ENCODE results near the gene PPDPF.

DNA sequence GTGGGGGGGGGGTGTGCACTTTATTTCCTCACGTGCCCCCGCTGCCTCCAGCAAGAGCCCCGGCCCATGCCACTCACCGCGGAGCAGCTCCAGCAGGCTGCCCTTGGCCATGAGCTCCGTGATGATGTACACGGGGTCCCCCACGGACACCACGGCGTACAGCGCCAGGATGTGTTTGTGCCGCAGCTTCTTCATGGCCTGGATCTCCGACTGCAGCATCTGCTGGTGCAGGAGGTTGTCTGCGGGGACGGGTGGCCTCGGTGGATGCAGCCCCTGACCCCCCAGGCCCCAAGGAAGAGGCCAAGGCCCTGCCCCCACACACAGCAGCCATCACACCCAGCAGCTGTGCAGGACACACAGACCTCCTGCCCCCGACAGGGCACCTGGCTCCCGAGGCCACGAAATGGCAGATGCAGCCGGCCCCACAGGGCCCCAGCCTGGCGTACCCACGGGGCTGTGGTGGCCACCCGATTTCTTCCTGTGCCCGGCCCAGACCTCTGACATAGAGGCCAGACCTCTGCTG, 11.9 kb downstream of the PPDPF start:
- TF ChIP-seq EZH2 (IDR thresholded peaks at IDR 0.05; ENCODE audit: borderline replicate concordance, insufficient read depth, low read depth, low read length, poor library complexity, severe bottlenecking), result no peak
- TF ChIP-seq, protein P1, sequence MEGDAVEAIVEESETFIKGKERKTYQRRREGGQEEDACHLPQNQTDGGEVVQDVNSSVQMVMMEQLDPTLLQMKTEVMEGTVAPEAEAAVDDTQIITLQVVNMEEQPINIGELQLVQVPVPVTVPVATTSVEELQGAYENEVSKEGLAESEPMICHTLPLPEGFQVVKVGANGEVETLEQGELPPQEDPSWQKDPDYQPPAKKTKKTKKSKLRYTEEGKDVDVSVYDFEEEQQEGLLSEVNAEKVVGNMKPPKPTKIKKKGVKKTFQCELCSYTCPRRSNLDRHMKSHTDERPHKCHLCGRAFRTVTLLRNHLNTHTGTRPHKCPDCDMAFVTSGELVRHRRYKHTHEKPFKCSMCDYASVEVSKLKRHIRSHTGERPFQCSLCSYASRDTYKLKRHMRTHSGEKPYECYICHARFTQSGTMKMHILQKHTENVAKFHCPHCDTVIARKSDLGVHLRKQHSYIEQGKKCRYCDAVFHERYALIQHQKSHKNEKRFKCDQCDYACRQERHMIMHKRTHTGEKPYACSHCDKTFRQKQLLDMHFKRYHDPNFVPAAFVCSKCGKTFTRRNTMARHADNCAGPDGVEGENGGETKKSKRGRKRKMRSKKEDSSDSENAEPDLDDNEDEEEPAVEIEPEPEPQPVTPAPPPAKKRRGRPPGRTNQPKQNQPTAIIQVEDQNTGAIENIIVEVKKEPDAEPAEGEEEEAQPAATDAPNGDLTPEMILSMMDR (IDR thresholded peaks at IDR 0.05), result no peak

Measured in B cell (primary cell).